Left colon (tissue), 2 donors: ENCODE measurements around the gene KCNQ1OT1. TPM values are rescaled to one million over a fixed set of nuclear protein-coding genes. Genes with fewer than 3 reads are reported as not detected.
"Not testable (repeated sequence)": the region's sequence is repeated elsewhere in the genome, so short reads cannot be mapped to it uniquely, and the experiment has no call there.

Experiments used
- ATAC-seq: fragments of 200-7000 bp; cut with Tn5 transposase; one replicate; pipeline ENCODE4 v1.9.1; 2020; ENCODE audit warnings: mild to moderate bottlenecking, moderate library complexity
- DNase-seq, 2 donors: peaks; one replicate each; pipeline ENCODE4 v3.0.0-alpha.2; 2020
- intact Hi-C, 2 donors: fragments of 100-400 bp; cut with DNase I in 1 of 2; cut with micrococcal nuclease in 1 of 2; formaldehyde crosslinking; loops; one replicate each; pipeline versions ENCODE4 v1.11.2 to v1.14.0; 2022; cut with DNase I, micrococcal nuclease
- total RNA-seq, 2 donors: library from RNA; stranded (reverse); fragmentation: NEBNext Ultra II Directional; extraction: Animal tissue kit (Norgen Biotek cat#: 25700); gene quantifications; one replicate each; pipeline ENCODE4 v1.2.1, GENCODE V29; 2021
- donor health status: DM: no; HTN: no; CAD: no.
- donor health status: DM: yes; HTN: yes; CAD: no.

KCNQ1OT1 gene
- total RNA-seq, 2 donors from 2014 or later = 1.1 to 1.9 TPM

DNA sequence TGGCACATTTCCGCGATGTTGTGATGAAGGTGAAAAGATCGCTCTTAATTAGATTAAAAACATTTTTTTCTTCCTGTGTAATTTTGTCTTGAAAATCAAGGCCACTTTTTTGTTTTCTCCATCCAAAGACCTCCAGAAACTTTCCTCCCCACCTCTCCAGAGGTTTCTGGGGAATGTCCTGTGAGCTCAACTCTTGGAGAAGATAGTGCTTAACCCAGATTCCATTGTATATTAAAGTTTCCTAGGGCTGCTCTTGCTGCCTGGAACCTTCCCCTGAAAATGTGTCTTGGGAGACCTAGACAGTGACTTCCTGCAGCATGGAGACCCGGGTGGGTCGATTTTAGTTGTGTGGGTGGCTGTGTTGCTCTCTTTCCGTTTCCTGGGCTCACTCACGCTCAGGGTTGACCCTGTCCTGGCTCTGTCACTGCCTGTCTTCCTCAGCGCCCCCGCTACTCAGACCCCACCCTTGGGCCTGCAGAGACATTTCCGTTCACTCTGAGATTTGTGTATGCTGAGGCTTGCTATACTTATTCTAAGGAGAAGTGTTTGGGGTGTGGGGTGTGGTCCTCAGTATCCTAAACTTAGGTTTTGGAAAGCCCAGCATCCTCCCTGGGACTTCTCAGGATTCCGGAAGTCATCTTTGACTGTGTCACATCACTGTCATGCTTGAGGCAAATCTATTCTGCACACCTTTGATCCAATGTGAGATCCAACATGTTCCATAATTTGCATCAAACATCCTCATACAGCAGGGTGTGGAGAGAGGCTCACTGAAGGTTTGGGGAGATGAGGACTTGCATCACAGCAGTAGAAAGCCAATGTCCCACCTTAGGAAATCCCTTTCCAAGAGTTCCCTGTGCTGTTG, 47.2 kb downstream of the KCNQ1OT1 start:
- intact Hi-C loops = no loop called here
- DNase-seq (no peak), ATAC-seq (no peak)

DNA sequence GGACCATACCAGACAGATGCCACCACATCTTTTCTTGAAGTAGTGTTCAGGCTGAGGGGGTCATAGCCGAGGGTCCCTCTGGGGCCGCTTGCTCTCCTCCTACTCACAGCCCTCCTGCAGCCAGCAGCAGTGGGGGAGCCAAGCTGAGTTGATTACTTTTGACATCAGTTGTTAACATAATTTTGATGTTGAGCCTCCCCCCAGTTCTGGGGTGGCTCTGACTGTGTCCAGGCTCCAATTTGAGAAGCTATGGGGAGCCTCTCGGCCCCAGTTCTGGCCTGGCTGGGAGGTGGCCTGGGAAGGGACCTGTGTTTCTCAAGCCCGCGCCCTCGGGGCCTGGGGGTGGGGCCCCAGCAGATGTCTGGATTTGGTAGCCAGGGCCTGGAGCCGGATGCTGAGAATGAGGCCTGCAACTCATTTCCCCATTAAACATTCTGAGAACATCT, 47.9 kb downstream of the KCNQ1OT1 start:
- DNase-seq (no peak), ATAC-seq (no peak)
- intact Hi-C loops = no loop called here

DNA sequence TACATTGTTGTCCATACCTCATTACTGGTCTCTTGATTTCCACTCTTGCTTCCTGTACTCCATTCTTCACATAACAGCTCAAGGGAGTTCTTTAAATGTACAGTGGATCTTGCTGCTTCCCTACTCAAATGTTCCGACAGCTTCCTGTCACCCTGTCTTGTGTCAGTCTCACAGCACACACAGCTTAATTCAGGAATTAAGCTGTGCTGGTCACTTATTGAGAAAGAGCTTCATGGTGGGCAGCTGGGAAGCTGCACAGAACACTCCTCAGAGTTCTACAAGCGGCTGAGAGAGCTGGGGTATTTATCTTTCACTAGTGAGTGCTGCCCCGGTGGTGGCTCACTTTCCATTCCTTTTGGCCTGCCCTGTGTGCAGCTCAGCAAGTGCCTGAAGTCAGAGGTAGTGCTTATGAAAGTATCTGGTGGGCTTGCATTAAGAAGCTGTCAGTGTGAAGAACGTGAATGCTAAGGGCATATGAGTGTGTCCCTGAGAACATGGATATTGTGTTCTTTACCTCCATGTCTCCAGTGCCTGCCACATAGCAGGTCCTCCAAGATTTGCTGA, 48.7 kb downstream of the KCNQ1OT1 start:
- no peak for DNase-seq
- intact Hi-C loops = no loop called here
- no peak for ATAC-seq

DNA sequence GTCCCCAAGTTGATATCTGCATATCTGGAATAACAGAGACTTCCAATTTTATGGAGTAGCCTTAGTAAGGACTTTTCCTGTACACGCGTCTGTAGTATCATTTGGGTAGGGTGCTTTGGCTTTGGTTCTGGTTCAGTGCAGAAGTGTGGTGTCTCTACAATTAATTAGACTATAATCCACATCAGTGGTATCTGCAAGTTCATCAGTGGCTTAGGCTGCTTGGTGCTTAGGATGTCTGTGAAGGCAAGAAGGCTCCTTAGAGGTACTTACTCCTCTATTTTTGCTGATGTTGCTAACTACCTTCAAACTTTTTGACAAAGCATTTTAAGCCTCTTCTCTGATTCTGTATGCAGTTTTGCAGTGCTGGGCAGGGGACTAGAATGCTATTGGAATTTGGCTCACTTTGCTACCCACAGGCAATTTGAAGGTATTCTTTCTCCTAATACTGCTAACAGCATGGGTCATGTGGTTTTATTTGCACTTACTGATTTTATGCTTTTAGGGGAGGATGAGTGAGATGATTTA, 49.4 kb downstream of the KCNQ1OT1 start:
- DNase-seq = no peak

DNA sequence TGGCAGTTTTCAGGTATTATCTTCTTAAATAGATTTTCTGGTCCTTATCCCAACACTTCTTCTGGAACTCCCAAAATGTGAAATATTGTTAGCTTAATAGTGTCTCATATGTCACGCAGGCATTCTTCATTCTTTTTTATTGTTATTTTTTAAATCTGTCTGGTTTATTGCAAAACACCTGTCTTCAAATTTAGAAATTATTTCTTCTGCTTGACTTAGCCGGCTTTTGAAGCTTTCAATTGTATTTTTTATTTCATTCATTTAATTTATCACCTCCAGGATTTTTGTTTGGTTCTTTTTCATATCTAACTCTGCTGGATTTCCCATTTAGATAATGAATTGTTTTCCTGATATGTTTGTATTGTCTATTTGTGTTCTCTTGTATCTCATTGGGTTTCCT, 49.9 kb downstream of the KCNQ1OT1 start:
- intact Hi-C loops = no loop called here
- DNase-seq (no peak), ATAC-seq (no peak)

More for the DNA sequence above, 49.4 kb downstream of the KCNQ1OT1 start:
- intact Hi-C loops = no loop called here
- no peak for ATAC-seq

DNA sequence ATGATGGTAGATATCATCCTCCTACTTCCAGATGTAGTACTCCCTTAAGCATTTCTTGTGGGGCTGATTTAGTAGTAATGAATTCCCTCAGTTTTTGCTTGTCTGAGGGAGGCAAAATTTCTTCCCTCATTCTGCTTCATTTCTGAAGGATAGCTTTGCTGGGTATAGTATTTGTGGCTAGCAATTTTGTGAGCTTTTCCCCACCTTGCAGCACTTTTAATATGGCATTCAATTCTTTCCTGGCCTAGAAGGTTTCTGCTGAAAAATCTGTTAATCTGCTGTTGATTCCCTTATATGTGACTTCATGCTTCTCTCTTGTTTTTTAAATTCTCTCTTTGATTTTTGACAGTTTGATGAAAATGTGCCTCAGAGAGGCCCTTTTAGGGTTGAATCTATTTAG, 50.4 kb downstream of the KCNQ1OT1 start:
- intact Hi-C loops = no loop called here
- ATAC-seq (no peak), DNase-seq (no peak)

DNA sequence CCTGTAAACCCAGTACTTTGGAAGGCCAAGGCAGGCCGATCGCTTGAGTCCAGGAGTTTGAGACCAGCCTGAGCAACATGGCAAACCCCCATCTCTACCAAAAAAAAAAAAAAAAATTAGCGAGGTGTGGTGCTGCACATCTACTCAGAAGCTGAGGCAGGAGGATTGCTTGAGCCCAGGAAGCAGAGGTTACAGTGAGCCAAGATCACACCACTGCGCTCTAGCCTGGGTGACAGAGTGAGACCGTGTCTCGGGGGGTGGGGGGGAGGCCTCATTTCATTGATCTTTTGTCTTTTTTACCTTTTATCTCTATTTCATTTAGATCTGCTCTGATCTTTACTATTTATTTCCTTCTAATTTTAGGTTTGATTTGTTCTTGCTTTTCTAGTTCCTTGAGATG, 51.8 kb downstream of the KCNQ1OT1 start:
- no peak for DNase-seq
- ATAC-seq = no peak
- intact Hi-C loops = no loop called here

DNA sequence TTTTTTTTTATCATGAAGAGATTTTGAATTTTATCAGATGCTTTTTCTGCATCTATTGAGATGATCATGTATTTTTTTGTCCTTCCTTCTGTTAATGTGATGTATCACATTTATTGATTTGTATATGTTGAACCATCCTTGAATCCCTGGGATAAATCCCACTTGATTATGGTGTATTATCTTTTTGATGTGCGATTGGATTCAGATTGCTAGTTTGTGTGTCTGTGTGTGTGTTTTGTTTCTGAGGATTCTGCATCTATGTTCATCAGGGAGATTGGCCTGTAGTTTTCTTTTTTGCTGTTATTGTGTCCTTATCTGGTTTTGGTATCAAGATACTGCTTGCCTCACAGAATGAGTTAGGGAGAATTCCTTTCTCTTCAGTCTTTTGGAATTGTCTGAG, 52.6 kb downstream of the KCNQ1OT1 start:
- no peak for DNase-seq
- intact Hi-C loops = no loop called here
- no peak for ATAC-seq

DNA sequence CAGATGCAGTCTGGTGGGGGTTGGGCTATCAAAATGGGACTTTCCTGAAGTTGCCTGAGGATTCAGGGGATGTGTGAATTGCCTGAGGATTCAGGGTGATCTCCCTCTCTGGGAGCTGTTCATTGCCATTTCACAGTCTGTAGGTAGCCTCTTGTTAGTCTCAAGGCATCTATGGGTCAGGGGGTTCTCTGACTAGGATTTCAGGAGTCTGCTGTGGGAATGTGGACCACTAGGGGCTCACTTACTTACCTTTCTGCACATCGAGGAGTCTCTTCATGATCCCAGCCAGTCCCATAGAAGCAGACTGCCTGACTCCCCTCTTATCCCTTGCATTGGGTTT, 54.0 kb downstream of the KCNQ1OT1 start:
- intact Hi-C loops = no loop called here
- DNase-seq (no peak), ATAC-seq (no peak)

DNA sequence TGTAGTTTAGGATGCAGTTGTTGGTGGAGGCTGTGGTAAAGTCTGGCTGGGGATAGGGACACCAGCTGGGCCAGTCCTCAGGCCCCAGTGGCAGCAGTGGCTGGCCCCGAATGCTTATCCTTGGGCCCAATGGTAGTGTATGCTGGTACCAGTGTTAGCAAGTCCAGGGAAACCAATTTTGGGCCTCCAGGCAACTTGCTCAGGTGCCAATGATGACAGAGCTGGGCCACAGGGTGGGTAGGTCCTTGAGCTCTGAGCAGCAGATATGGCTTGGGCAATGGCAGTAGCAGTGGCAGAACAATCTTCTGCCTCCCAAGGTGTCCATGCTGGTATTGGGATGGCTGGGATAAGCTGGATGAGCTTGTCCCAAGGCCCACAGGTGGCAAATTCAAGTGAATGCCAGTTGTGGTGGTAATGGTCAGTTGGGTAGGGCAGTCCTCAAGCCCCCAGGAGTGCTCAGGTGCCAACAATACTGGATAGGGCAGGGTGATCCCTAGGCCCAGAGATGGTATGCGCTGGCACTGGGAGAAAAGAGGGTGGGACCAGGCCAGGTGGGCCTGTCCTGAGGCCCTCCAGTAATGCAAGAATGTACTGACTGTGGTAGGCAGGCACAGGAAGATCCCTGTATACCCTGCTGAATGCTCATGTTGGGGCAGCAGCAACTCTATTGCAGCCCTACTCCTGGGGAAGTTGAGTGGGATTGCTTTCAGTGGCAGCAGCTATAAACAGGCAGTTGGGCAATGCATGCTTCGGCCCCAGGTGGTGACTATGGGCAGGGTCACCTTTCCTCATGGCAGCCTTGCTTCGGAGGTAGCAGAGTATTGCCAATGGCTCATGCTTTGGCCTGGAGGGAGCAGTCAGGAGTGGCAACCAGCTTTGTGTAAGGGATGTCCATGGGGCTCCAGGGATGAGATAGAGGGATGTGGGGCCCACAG, 54.7 kb downstream of the KCNQ1OT1 start:
- ATAC-seq = no peak
- DNase-seq = no peak
- intact Hi-C loops = no loop called here

DNA sequence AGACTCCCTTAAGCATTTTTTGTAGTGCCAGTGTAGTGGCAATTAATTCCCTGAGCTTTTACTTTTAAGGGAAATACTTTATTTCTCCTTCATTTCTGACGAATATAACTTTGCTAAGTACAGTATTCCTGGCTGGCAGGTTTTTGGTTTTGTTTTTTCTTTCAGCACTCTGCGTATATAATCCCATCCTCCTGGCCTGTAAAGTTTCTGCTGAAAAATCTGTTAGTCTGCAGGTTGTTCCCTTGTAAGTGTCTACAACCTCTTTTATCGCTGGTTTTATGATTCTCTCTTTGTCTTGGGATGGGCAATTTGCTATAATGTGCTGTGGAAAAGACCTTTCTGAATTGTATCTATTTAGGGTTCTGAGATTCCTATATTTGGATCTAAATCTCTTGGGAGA, 56.0 kb downstream of the KCNQ1OT1 start:
- ATAC-seq = no peak
- intact Hi-C loops = no loop called here
- DNase-seq = no peak

DNA sequence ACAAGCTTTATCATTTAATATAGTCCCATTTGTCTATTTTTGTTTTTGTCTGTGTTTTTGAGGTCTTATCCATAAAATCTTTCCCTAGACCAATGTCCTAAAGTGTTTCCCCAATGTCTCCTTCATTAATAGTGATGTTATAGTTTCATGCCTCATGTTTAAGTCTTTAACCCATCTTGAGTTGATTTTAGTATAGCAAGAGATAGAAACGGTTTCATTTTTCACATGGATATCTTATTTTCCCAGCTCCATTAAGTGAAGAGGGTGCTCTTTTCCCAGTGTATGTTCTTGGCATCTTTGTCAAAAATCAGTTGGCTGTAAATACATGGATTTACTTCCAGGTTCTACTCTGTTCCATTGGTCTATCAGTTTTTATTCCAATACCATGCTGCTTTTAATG, 58.2 kb downstream of the KCNQ1OT1 start:
- intact Hi-C loops = no loop called here
- no peak for DNase-seq
- ATAC-seq = no peak

DNA sequence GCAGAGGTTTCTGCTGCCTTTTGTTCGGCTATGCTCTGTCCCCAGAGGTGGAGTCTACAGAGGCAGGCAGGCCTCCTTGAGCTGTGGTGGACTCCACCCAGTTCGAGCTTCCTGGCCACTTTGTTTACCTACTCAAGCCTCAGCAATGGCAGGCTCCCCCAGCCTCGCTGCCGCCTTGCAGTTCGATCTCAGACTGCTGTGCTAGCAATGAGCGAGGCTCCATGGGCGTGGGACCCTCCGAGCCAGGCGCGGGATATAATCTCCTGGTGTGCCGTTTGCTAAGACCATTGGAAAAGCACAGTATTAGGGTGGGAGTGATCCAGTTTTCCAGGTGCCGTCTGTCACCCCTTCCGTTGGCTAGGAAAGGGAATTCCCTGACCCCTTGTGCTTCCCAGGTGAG, 60.0 kb downstream of the KCNQ1OT1 start:
- intact Hi-C loops, ATAC-seq, DNase-seq: not testable (repeated sequence)

DNA sequence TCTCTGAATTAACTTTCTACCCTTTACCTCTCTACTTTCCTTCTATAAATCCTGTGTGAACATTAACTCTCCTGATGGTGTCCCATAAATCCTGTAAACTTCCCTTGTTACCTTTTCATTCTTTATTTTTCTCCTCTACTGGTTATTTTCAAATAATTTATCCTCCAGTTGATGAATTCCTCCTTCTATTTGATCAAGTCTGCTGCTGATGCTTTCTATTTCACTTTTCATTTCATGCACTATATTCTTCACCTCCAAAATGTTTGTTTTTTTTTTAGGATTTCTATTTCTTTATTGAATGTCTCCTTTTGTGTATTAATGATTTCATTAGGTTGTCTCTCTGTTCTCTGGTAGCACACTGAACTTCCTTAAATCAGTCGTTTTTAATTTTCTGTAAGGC, 68.6 kb downstream of the KCNQ1OT1 start:
- intact Hi-C loops = no loop called here
- ATAC-seq = no peak
- DNase-seq = no peak

DNA sequence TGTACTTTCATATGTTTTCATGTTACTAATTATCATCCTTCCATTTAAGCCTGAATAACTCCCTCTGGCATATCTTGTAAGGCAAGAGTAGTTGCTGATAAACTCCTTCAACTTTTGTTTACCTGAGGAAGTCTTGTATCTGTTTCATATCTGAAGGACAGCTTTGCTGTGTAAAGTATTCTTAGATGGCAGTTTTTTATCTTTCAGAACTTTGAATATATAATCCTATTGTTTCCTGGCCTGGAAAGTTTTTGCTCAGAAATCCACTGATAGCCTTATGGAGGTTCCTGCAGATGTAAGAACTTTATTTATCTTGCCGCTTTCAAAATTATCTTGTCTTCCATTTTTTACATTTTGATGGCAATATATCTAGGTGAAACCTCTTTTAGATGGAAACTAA, 69.1 kb downstream of the KCNQ1OT1 start:
- intact Hi-C loops = no loop called here
- ATAC-seq = no peak

DNA sequence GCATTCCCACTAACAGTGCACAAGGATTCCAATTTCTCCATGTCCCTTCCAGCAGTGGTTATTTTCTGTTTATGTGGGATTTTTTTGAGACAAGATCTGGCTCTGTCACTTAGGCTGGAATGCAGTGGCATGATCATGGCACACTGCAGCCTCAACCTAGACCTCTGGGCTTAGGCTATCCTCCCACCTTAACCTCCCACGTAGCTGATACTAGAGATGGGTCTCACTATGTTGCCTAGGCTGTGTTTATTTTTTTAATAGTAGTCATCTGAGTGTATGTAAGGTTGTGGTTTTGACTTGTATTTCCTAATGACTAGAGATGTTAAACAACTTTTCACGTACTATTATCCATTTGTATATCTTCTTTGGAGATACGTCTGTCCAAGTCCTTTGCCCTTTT, 74.6 kb downstream of the KCNQ1OT1 start:
- intact Hi-C loops = no loop called here
- ATAC-seq = no peak
- no peak for DNase-seq

More for the DNA sequence above, 69.1 kb downstream of the KCNQ1OT1 start:
- DNase-seq = no peak

DNA sequence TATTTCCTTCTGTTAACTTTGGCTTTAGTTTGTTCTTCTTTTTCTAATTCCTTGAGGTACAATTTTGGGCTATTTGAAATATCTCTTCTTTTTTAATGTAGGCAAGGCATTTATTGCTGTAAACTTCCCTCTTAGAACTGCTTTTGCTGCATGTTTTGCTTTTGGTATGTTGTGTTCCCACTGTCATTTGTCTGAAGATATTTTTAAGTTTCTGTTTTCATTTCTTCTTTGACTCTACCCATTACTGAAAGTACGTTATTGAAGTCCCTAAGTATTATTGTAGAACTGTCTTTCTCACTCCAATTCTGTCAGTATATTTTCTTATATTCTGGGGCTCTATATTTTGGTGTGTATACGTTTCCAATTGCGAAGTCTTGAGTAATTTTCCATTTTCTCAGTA, 77.9 kb downstream of the KCNQ1OT1 start:
- DNase-seq (no peak), ATAC-seq (no peak)
- intact Hi-C loops = no loop called here

DNA sequence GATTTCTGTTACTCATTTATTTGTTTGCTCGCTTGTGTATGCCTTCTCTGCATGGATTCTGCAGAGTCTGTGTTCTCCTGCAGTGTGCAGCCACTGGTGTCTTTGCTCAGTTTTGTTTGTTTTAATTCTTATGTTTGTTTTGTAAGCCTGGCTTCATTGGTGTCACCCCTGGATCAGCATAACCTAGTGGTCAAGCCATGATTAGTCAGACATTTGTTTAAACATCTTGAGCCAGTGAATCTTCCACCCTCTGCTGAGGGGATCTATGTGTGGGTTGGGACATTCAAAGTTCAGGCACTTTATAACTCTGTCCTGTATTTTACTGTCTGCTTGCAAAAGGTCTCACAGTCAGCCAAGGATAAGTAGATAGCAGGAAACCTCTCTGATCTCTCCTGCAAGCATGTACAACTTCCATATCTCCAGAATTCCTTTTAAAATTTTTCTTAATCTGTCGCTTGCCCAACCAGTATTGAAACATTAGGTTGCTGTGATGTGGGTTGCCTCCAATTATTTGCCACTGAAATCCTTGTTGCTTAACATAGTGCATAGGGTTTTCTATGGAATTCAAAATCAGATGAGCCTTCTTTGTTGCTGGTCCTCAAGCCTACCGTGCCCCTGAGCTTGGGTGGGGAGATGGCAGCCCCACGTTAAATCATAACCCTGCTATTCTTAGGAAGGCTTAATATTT, 86.8 kb downstream of the KCNQ1OT1 start:
- DNase-seq (no peak), ATAC-seq (peak; percentile 80)
- intact Hi-C loops = no loop called here

DNA sequence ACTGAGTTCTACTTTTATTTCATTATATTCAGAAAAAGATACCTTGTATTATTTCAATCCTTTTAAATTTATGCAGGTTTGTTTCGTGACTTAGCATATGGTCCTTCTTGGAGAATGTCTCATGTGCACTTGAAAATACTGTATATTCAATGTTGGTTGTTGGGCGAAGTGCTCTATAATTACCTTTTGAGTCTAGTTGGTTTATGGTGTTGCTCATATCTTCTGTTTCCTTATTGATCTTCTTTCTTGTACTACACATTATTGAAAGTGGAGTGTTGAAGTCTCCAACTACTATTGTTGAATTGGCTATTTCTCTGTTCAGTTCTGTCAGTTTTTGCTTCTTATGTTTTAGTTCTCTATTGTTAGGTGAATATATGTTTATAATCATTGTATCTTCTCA, 90.4 kb downstream of the KCNQ1OT1 start:
- DNase-seq (no peak), ATAC-seq (peak; percentile 75)
- intact Hi-C loops = no loop called here
